HG03469 (cell line): ENCODE results near the gene TBC1D10B.
A peak's percentile ranks its signal among the peaks of the same experiment; 100 is the strongest.
"Not testable (repeated sequence)": the region's sequence is repeated elsewhere in the genome, so short reads cannot be mapped to it uniquely, and the experiment has no call there.

Experiments used
- ATAC-seq: cut with Tn5 transposase; IDR thresholded peaks from one replicate; pipeline ENCODE4 v1.9.1; 2021; ENCODE audit warnings: mild to moderate bottlenecking, moderate library complexity, moderate number of reproducible peaks; ENCODE audit not compliant: unreplicated experiment

The TBC1D10B gene

GRCh38 chr16:30356401-30357084 is 13.8 kb downstream of the TBC1D10B start:
- no peak for ATAC-seq

GRCh38 chr16:30355954-30356308 is 14.4 kb downstream of the TBC1D10B start:
- ATAC-seq: no peak

DNA sequence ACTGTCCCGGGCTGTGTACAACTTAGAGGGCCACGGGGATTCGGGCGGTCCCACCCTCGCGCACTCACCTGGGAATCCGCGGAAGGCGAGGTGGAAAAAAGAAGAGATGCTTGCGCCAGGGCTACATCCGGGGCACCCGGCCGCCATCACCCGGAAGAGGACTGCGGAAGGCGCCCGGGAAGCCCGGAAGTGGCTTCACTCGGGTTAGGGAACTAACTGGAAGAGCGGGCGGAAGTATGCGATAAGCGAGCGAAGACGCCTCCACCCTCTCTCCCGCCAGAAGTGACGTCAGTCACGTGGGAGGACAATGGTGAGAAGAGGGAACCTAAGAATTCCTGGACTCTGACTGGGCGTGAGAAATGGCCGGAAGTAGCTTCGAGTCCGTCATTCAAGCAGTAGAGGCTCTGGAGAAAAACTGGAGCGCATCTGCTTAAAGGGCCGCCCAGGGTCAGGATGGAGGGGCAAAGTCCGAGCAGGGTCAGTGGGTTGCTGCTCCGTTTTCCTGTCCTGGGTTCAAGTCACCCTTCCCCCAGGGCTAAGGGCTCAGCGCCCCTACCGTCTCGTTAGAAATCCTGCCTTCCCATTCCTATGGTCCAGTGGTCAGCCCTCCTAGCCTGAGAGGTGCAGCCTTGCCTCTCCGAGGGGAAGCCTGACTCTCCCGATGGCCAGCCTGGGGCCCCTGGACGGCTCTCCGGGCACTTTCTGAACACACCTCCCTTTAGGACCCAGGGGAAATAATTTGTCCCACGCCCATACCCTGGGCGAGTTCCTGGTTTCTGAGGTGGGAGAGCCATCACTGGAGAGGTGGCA is 14.9 kb downstream of the TBC1D10B start, which contains the start of gene CD2BP2:
Gene CD2BP2, minus strand, starts transcription at position 165 of the 810 bp plus-strand sequence. CDS start 627 bp downstream, outside the sequence.
- ATAC-seq: no peak

GRCh38 chr16:30354423-30355143 is 15.7 kb downstream of the TBC1D10B start:
- no peak for ATAC-seq

DNA sequence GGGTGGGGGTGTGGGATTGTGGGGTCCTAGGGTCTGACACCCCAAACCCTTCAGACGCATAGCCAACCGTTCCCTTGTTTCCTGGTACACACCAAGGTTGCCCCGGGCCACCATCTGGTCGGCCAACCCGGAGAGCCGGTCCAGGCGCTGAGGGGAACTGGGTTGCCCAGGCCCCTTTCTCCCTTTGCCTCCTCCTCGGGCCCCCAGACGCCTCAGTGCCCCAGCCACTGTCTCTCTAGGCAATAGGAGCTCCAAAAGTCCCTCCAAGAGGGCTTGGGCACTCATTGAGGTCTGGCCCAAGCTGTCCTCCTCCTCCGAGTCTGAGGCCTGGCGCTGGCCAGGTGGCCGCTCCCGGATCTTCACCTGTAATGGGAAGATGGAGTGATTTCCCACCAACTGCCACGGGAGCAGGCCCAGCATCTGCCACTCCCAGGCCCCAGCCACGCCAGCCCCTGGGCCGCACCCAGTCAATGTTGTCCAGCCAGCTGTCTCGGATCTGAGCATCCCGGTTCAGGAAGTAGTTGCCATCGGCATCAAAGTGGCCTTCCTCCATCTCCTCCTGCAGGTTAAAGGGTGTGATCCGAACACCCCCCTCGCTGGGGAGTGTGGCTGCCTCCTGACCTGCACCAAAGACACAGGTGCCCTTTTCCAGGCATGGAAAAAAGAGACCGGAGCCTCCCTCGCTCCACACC is 16.7 kb downstream of the TBC1D10B start:
- ATAC-seq: no peak

GRCh38 chr16:30352488-30353401 is 17.5 kb downstream of the TBC1D10B start:
- ATAC-seq: no peak

GRCh38 chr16:30351586-30352419 is 18.5 kb downstream of the TBC1D10B start:
- no peak for ATAC-seq

DNA sequence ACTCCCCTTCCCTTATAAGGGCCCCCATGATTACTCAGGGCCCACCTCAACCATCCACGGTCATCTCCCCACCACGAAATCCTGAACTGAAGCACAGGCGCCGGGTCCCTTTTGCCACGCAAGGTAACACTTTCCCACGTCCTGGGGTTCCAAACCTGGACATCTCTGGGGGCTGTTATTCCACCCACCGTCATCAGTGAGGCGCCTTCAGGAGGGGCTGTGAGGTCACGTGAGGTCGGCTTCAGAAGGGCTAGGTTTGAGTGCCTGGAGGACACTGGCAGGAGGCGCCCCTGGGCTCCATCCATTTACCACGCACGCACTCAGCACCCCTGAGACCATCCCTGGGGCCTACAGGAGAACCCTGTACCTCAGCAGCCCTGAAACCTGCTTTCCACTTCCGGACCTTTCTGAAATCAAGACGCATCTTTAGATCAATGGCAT is 19.3 kb downstream of the TBC1D10B start:
- ATAC-seq: no peak

GRCh38 chr16:30350134-30350871 is 20.0 kb downstream of the TBC1D10B start:
- peak; percentile 39 for ATAC-seq

DNA sequence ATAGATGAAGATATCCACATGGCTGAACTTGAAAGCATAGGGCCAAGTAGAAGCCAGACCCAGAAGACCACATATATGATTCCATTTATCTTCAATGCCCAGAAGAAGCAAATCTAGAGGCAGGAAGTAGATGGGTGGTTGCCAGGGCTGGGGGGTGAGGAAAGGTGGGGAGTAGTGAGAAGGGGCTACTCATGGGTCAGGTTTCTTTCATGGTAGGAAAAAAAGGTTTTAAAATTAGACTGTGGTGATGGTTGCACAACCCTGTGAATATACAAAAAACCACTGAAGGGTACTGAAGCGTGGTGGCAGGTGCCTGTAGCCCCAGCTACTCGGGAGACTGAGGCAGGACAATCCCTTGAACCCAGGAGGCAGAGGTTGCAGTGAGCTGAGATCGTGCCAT is 20.6 kb downstream of the TBC1D10B start:
- ATAC-seq: no peak

DNA sequence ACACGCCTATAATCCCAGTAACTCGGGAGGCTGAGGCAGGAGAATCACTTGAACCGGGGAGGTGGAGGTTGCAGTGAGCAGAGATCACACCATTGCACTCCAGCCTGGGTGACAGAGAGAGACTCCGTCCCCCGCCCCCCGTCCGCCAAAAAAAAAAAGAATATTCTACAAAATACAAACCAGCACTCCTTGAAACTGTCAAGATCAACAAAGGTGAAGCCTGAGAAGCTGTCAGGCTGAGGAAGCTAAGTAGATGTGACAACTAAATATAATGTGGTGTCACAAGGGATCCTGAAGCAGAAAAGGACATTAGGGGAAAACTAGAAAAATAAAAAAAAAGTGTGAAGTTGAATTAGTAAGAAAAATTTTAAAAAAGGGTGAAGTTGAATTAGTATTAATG is 21.4 kb downstream of the TBC1D10B start:
- no peak for ATAC-seq

DNA sequence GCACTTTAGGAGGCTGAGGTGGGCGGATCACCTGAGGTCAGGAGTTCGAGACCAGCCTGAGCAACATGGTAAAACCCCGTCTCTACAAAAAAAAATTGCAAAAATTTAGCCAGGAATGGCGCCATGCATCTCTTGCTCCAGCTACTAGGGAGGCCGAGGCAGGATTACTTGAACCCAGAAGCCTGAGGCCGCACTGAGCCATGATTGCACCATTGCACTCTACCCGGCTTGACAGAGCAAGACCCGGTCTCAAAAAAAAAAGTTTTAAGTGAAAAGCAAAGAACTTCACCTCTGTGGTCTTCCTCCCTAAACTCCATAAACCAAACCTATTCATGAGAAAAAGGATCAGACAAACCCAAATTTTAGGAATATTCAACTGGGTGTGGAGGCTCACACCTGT is 22.2 kb downstream of the TBC1D10B start:
- ATAC-seq: no peak

GRCh38 chr16:30346286-30346685 is 24.0 kb downstream of the TBC1D10B start:
- no peak for ATAC-seq

DNA sequence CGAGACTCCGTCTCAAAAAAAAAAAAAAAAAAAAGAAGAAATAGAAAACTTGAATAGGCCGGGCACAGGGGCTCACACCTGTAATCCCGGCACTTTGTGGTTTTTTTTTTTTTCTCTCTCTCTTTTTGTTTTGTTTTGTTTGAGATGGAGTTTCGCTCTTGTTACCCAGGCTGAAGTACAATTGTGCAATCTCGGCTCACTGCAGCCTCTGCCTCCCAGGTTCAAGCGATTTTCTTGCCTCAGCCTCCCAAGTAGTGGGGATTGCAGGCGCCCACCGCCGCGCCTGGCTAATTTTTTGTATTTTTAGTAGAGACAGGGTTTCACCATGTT is 26.8 kb downstream of the TBC1D10B start:
- not testable (repeated sequence) for ATAC-seq

- no peak for ATAC-seq
These were observed 27.4 kb downstream of the TBC1D10B start for GRCh38 chr16:30342751-30343490.

- not testable (repeated sequence) for ATAC-seq
These were observed 28.3 kb downstream of the TBC1D10B start for GRCh38 chr16:30341971-30342370.

DNA sequence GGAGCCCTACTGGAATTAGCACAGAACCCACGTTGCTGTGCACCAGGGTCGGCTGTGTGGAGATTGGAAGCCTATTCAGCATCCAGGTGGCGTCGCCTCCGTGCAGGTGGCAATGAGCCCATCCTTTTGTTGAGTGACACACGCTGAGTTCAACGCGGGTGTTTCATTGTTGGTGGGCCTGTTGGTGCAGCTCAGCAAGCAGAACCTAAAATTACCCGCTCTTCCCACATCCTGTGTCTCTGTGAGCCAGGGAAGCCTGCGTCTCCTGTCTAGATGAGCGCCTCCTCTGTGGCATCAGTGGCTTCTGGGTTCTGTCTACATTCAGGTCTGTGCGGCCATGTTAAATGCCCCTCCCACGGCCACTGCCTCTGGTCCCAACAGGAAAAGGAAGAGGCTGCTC is 29.7 kb downstream of the TBC1D10B start:
- ATAC-seq: no peak

GRCh38 chr16:30338715-30339114 is 31.6 kb downstream of the TBC1D10B start:
- not testable (repeated sequence) for ATAC-seq
